Vagina (tissue), 2 donors: ENCODE results near the gene GPAT2. TPM values are rescaled to one million over a fixed set of nuclear protein-coding genes. Genes with fewer than 3 reads are reported as not detected.
"Not testable (repeated sequence)": the region's sequence is repeated elsewhere in the genome, so short reads cannot be mapped to it uniquely, and the experiment has no call there.

Source experiments
- DNase-seq, 2 donors: peaks; one replicate each; pipeline ENCODE4 v3.0.0-alpha.2; 2017; ENCODE audit errors: extremely low spot score in 2 of 2
- H3K27ac ChIP-seq: fragments of 200-600 bp; sonication (generic); one replicate; pipeline ENCODE4 v1.5.1; 2019
- H3K27me3 ChIP-seq: fragments of 200-600 bp; sonication (generic); one replicate; pipeline ENCODE4 v1.5.1; 2019
- H3K36me3 ChIP-seq, 2 donors: fragments of 200-600 bp; sonication (generic); one replicate each; pipeline ENCODE4 v1.5.1; 2017 to 2019
- H3K4me1 ChIP-seq: fragments of 200-600 bp; sonication (generic); one replicate; pipeline ENCODE4 v1.5.1; 2019
- H3K4me3 ChIP-seq, 2 donors: fragments of 200-600 bp; sonication (generic); 1 replicate in 1 of 2; 2 replicates in 1 of 2; pipeline ENCODE4 v1.5.1; 2016 to 2019
- H3K9me3 ChIP-seq: fragments of 200-600 bp; sonication (generic); one replicate; pipeline ENCODE4 v1.5.1; 2019
- CTCF ChIP-seq, 3 experiments: fragments of 450-650 bp in 2 of 3; fragments of 200-600 bp in 1 of 3; sonication (generic) in 1 of 3; IDR thresholded peaks; one replicate each; pipeline ENCODE4 v1.5.1; 2017 to 2019; ENCODE audit warnings: antibody characterized with exemption in 3 of 3, mild to moderate bottlenecking in 2 of 3, moderate library complexity in 2 of 3
- POLR2A ChIP-seq, 2 donors: fragments of 450-650 bp; IDR thresholded peaks; one replicate each; pipeline ENCODE4 v1.6.1; 2017; ENCODE audit warnings: antibody characterized with exemption in 2 of 2, mild to moderate bottlenecking in 2 of 2, moderate library complexity in 2 of 2
- POLR2AphosphoS5 ChIP-seq, 2 donors: sonication (generic); formaldehyde crosslinking; IDR thresholded peaks; one replicate each; pipeline ENCODE4 v1.9.0; 2017; ENCODE audit warnings: antibody characterized with exemption in 2 of 2, mild to moderate bottlenecking in 2 of 2, low read depth in 1 of 2; ENCODE audit not compliant: insufficient read depth in 1 of 2
- intact Hi-C: fragments of 100-400 bp; cut with DNase I; formaldehyde crosslinking; loops from one replicate; pipeline ENCODE4 v1.15.1; 2023
- total RNA-seq: library from RNA; depleted of rRNA; stranded (reverse); fragments of >200 nt; gene quantifications from one replicate; pipeline ENCODE4 v1.2.3, GENCODE V29; 2016

The GPAT2 gene
- total RNA-seq: 1.2 TPM

- H3K36me3 ChIP-seq, intact Hi-C loops, H3K27me3 ChIP-seq, H3K27ac ChIP-seq, H3K9me3 ChIP-seq, H3K4me3 ChIP-seq, H3K4me1 ChIP-seq, DNase-seq: not testable (repeated sequence)
Observed at GRCh38 chr2:96034792-96035191, at the start of gene GPAT2. GPAT2 (minus strand) TSS chr2:96034916; CDS start chr2:96032359, 2,557 bp downstream.

- Histone ChIP-seq H3K4me3 (no peak overlapping the region), H3K27me3 (no peaks in the 10 kb centered on the region), H3K27ac (no peak overlapping the region), H3K36me3 (no peaks in the 10 kb centered on the region), H3K9me3 (no peaks in the 10 kb centered on the region), H3K4me1 (no peaks in the 10 kb centered on the region)
- intact Hi-C loops: no loop called here
- TF ChIP-seq POLR2AphosphoS5 (IDR thresholded peaks at IDR 0.05; ENCODE audit: insufficient read depth in 1 of 2, low read depth in 1 of 2): no peak
- peak in 1 of 2 donors; percentile 70 for DNase-seq
Observed at GRCh38 chr2:96083989-96084857, 49.5 kb upstream of the GPAT2 start.

- no peaks in the 10 kb centered on the region for H3K9me3 ChIP-seq
- no peaks in the 10 kb centered on the region for H3K27me3 ChIP-seq
- H3K27ac ChIP-seq: no peak overlapping the region
- no peaks in the 10 kb centered on the region for H3K36me3 ChIP-seq
- H3K4me3 ChIP-seq: no peak overlapping the region
- DNase-seq: peak in 1 of 2 donors; percentile 67
- TF ChIP-seq CTCF (IDR thresholded peaks at IDR 0.05) (no peak), POLR2A (IDR thresholded peaks at IDR 0.05) (no peak), POLR2AphosphoS5 (IDR thresholded peaks at IDR 0.05; ENCODE audit: insufficient read depth in 1 of 2, low read depth in 1 of 2) (no peak)
- no peaks in the 10 kb centered on the region for H3K4me1 ChIP-seq
- intact Hi-C loops: no loop called here
Observed at GRCh38 chr2:96083064-96083939, 48.6 kb upstream of the GPAT2 start.

- H3K4me1 ChIP-seq: no peaks in the 10 kb centered on the region
- no peaks in the 10 kb centered on the region for H3K27me3 ChIP-seq
- TF ChIP-seq POLR2AphosphoS5 (IDR thresholded peaks at IDR 0.05; ENCODE audit: insufficient read depth in 1 of 2, low read depth in 1 of 2) (no peak), POLR2A (IDR thresholded peaks at IDR 0.05) (no peak), CTCF (IDR thresholded peaks at IDR 0.05) (no peak)
- H3K27ac ChIP-seq: no peak overlapping the region
- peak; percentile 81 to 87 for DNase-seq
- no peak overlapping the region for H3K4me3 ChIP-seq
- H3K36me3 ChIP-seq: no peaks in the 10 kb centered on the region
- no peaks in the 10 kb centered on the region for H3K9me3 ChIP-seq
- intact Hi-C loops: no loop called here
Observed at GRCh38 chr2:96082211-96083063, 47.7 kb upstream of the GPAT2 start.

GRCh38 chr2:96081042-96081441 lies 46.3 kb upstream of the GPAT2 start:
- Histone ChIP-seq H3K36me3 (no peaks in the 10 kb centered on the region), H3K4me3 (no peak overlapping the region), H3K4me1 (no peaks in the 10 kb centered on the region), H3K9me3 (peaks cover 3% of the 10 kb centered on the region), H3K27me3 (no peaks in the 10 kb centered on the region), H3K27ac (no peak overlapping the region)
- intact Hi-C loops: no loop called here
- TF ChIP-seq CTCF (IDR thresholded peaks at IDR 0.05): no peak
- no peak for TF ChIP-seq POLR2AphosphoS5 (IDR thresholded peaks at IDR 0.05; ENCODE audit: insufficient read depth in 1 of 2, low read depth in 1 of 2)
- no peak for TF ChIP-seq POLR2A (IDR thresholded peaks at IDR 0.05)
- DNase-seq: no peak
